EL (cell line): ENCODE data around the gene PRAC1.

ENCODE experiments used
- DNase-seq: peaks from one replicate; pipeline ENCODE4 v3.0.0-alpha.2; 2016

Gene PRAC1

DNA sequence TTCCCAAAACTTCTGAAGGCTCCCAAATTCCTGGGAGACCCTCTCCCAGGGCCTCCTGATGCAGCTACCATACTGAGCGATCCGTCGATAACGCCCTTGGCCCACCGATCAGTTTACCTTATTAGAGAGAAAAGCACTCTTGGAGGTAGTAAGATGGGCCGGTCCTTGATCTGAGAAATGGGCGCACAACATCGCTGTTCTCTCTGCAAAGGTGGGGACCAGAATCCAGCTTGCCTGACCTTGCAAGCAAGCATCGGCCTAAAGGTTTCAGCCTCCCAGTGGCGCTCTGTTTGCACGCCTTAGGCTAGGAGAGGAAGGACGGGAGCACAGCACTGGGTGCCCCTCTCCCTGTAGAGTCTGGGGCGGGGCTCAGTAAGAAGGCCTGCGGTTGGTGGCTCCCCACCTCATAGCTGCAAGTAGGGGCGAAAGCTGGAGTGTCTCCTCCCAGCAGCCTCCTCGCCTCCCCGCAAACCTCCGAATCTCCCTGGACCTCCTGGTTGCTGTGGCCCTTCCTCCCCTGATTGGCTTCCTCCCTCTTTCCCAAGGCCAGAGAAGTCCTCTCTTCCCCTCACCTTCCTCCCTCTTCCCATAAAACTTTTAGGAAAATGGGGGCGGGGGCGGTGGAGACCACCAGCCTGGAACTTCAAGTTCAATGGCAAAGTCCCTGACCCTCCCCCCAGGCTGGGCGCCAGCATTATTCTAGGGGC lies at the start of gene PRAC1:
Gene PRAC1 (minus strand): TSS at position 318 of the 707 bp plus-strand sequence. CDS start 126 bp downstream, at position 192.
- no peak for DNase-seq

DNA sequence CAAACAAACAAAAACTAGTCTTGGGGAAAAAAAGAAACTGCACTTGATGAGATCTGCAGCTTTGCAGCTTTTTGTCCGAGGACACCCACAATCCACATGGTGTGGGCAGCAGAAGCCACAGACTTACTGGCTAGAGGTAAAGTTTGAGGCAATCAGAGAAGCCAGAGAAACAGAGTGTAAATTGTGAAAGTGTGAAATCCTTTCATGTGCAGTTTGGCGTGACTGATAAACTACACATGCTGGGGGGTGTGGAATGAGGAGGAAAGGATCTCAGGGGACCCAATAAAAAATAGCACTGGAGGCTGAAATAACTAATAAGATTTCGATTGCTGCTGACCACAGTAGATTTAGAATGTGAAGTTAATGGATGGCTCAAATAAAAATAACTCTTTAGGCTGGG lies 48.6 kb upstream of the PRAC1 start:
- no peak for DNase-seq

DNA sequence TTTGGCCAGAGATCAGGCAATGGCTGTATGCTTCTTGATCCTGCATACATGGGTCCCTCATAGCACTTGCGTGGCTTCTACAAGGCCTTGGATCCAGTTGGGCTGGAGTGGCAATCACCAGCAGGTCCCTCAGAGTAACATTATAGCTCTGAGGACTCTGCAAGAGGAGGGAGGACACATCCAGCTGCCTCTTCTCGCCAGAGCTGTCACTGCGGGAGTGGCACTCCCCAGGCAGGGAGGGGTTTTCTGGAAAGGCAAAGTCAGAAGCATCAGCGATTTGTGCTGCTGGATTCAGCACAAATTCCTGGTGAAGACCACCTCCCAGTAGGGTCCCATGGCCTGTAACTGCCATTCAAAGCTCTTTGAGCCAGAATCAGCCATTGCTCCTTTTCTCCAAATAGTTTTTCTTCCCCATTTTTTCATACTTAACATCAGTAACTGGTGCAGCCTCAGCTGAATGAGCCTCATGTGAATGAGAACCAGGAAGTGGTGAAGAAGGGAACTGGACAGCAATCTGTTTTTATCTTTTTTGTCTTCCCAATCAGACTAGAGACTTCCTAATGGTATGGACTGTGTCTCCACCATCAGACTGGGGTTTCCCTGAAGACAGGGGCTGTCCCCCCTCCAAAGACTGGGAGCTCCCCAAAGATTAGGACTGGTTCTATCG lies 46.8 kb upstream of the PRAC1 start:
- DNase-seq, result no peak

DNA sequence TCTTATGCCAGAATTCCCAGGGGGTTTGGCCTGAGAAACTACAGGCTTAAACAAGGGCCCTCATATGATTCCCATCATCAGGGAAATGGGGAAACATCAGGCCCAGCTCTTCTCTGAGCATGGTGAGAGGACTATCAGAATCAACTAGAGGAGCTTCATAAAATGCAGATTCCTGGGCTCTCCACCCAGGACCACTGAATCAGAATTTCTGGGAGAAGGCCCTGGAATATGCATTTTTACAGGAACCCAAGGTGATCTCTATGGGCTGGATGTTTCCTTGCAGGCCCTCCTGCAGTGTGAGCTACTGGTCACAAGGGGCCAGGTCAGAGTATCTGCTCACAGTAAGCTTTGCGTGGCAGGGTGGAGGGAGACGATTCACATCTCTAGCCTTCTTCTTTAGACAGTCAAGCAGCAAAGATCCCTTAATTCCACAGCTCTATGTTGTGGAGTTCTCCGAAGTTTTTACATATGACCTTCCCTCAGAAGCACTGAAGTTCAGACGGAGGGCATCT lies 45.0 kb upstream of the PRAC1 start:
- no peak for DNase-seq

DNA sequence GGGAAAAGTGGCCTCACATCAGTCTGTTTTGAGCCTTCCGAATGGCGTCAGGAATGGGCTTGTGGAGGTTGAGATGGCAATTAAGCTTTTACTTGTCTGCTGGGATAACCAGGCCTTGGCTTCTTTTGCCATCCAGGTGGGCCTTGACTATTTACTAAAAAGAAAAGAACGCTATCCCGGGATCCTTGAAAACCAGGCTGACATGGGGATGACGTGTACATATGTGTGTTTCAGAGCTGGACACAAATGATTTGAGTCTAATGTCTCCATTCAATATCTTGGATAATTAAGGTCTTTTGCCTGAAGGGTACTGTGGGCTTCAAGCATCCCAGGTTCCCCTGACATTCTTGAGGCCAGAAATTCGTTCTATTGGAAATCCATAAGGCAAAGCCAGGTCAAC lies 38.8 kb upstream of the PRAC1 start:
- DNase-seq, result no peak

DNA sequence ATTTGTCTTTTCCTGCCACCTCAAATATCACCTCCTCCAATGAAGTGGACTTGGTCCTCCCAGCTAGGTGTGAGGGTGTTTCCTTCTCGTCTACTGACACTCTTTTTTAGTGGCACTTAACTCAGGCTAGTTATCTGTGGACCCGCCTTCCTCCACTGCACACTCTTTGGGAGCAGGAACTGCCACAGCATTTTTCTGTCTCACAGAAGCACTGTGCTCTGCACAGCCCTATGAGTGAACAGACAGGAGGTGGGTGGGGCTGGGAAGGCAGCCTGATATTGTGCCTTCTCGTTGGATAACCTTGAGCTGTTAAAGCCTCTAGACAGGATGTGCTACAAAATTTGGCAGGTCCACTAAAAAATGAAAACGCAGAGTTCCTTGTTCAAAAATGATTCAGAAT lies 38.1 kb upstream of the PRAC1 start:
- DNase-seq, result no peak

DNA sequence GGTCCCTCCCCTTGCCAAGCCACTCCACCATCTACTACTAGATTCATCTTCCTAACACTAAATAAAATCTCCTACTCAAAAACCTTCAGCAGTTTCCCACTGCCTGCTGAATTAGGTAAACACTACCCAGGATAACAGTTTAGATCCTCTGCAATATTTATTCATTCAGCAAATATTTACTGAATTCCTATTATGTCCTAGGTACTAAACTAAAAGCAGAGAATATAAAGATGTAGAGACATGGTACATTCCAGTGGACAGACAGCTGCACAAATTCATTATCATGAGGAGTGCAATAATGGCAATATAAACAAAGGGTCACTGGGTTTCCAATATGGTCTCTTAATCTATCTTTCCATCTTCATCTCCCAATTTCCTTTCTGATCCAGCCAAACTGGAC lies 37.0 kb upstream of the PRAC1 start:
- no peak for DNase-seq

DNA sequence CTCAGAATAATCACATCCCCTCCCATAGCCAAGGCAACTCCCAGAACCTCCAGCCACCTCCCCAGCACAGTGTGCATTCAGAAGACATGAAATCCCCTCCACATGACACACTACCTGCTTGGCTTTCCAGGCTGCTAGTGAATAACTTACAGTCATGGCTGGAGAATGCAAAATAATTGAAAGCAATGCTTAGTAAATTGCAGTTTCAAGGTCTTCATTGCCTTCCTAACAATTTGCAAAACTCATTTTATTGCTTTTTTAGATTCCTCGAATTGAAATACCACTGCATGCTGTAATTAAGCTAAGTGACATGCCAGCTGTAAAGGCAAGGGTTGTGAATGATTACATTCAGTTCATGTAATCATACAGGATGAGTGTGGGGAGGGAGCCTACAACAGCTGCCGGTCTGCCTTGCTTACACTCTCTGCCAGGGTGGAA lies 35.2 kb upstream of the PRAC1 start:
- DNase-seq, result peak; percentile 39

DNA sequence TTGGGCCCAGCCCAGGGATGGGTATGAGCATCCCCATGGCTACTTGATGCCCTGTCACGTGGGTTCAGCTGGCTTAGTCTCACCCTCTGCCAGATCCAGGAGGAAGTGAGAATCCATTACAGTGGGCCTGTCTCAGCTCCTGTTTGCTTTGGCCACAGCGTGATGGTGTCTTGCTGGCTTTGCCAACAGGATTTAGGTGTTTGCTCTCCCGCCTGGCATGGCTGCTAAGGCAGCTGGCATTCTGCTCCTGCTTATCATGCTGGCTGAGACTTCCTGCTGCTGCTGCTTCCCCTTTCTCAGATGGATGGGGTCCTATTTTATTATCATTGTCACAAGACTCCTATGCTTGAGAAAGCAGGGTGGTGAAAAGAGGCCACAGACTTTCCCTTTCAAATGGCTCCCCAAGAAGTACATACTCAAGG lies 34.5 kb upstream of the PRAC1 start:
- no peak for DNase-seq

DNA sequence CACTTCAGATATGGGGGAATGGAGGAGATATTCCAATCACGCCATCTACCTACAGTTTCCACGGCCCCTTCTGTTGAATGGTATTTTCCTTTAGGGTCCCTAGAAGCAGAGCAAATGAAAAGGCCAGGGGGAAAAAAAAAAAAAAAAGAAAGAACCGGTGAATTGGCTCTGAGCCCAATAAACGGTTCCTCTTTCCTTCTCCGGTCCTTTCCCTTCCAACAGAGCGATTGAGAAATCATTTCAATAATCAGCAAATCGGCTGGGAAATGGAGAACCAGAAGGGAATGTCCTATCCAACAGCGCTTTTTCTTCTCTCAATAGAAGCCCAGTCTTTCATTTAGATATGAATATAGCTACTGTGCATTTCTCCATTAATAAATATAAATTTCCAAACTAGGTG lies 33.0 kb upstream of the PRAC1 start:
- no peak for DNase-seq

DNA sequence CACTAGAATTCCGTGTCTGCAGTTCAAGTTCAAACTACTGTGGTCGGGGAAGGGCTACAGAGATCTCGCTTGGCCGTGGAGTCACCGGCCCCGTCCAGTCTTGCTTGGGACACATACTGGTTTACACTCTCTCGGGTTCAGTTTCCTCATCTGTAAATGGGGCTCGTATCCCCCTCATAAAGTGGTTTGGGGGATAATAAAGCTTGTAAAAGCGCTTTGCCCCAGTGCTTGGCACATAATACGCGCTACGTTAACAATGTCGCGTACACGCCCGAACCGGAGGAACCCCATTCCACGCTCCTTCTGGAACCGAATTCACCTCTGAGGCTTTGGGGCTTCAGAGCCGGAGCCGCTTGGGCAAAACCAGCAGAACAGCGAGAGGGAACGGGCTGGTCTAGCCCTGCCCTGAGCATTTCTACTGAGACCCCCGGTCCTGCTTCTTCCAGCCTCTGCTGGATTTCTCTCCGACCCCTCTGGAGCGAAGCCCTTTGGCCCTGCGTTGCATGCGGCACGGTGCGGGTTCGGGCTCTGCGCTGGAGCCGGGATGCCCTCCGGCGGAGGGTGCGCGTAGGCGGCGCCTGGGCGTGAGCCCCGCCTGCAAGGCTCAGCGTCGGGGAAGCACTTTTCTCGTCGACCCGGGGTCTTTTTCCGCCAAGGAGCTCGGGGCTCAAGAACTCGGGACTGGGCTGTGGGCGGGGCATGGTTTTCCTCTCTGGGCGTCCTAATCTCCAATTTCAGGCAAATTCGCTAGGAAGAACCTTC lies 32.4 kb upstream of the PRAC1 start:
- no peak for DNase-seq

DNA sequence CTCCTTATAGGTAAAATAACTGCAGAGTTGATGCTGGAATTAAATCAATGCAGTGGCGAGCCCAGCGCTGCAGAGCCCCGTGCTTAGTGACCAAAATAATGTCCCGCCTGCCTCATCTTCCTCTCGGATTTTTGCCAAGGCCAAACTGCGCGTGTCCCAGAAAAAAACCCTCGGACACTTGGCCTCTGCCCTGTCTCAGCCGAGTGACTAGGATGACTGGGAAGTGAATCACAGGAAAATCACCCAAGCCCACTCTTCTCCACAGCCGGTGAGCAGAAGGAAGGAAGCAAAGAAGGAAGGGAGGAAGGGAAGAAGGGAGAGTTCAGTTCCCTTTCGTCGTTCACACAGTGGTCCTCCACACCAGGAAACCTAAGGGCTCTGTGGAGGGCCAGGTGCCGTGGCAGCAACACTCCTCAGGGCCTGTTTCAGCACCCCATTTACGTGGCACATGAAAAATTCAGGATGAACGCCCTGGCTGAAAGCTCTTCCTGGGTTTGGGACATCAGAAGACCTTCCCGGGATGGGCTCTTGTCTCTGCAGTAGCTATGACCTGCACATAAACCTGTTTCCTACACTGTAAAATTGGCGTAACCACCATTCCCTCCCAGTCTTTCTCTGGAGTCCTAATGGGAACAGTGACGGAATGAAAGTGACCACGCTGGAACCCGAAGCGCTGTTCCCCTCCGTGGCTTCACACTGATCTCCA lies 31.6 kb upstream of the PRAC1 start:
- DNase-seq, result peak; percentile 66

DNA sequence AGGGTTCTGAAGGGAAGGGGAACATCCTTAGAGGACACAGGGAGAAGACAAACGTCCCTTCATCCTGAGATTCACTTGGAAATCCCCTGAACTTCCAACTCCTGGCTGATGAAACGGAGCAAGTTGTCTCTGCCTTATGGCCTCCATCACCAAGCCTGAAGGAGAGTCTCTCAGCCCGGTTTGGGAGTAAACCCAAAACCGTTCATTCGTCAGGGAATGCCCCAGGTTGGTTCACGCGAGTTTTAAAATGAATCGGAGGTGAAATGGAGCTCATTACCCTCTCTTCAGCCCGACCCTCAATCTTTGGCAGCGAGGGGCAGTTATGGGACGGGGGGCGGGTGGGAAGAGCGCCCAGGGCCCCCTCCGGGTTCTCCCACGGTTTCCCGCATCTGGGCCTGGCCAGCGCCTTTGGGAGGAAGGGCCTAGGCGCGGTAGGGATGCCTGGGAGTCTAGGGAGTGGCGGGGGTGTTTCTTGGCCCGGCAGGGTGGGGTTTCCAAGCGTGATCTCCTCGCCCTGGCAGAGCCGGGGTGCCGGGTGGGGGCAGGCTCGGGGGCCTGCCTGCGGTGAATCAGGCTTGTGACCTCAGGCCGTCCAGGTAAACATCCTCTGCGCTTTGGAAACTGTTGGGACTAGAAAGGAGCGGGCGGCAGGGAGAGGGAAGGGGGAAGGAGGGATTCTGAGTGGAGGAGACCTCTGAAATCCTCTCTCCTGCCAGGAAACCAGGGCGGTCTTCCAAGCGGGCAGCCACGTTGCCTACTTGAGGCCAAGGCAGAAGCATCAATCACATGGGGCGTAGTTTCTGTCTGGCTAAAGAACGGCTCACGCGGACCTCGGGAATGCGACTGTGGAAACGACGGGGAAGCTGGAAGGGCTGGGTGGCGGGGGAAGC lies 30.3 kb upstream of the PRAC1 start:
- no peak for DNase-seq

DNA sequence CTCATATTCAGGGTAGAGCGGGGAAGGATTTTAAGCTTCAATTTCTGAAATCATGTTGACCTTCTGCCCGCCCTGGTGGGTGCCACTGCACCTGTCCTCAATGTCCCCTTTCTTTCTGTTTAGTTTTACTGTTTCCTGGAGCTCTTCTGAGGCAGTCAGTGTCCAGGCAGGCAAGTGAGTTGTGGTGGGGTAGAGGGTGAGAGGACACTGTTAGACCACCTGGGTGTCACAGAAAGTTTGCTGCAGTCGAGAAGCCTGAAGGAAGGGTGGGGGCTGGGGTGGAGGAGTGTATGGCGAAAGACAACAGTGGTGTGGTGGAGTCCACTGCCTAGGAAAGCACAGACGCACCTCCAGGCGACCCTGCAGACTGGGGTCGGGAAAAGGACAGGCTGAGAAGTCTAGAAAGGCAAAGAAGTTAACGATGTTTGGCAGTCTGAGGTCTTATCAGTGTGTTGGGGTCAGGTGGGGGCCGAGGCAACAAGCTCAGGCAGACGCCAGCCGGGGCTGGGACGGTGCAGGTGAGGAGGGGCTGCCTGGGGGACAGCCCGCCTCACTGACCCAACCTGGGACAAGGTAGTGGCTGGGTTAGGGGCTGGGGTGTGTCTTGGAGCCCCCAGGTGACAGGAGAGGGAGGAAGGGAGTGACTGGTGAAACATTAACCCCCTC lies 29.5 kb upstream of the PRAC1 start:
- no peak for DNase-seq

DNA sequence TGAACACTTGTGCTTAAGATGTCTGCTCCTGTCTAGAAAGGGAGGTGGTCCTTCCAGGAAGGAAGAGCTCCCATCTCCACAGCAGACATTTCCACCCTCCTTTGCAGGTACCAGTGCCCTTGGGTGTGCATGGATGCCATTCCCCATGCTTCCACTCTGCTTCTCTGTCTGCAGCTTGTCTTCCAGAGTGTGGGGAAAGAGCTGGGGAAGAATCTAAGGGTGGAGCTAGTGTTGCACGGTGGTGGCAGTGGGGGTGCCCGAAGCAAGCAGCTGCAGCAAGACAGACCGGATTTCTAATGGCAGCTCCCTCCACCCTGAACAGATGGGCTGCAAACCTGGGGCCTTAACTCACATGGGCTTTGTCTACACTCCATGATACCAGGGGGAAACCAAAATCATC lies 28.9 kb upstream of the PRAC1 start:
- no peak for DNase-seq

DNA sequence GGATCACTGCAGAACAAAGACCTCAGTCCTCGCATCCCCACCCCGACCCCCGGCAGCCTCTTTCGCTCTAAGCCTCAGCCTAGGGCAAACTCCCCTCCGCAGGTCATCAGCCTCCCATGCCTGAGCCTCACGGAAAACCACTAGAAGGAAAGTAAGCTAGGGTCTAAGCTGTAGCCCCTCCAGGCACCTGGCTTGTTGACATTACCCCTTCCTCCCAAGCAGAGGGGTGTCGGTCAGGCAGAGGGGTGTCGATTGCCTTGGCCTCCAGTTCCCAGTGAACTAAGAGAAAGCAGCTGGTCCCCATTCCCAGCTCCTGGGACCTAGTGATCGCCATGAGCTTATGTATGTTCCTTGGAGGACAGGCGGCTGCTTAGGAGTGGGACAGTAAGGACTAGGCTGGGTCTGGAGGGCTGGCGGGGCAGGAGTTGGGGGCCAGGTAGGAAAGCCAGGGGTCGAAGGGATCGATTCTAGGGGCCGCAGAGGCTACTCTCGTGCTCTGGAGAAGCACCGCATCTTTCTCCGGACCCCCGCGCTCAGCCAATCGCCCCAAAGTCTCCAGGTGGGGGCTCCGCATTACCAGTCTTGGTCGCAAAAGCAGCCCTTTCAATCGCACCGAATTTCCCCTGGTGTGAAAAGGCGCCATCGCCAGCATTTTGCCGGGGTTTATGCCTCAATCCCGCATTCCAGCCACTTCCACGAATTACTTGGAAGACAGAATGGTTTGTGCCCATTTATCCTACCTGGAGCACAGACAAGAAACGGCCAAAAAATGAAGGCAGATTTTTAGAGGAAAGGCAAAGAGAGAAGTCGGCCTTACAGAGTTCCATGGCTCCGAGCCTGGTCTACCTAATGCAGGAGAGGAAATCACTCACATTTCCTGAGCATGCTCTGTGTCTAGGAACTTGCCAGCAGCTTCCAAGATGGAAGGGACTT lies 27.6 kb upstream of the PRAC1 start:
- DNase-seq, result no peak

DNA sequence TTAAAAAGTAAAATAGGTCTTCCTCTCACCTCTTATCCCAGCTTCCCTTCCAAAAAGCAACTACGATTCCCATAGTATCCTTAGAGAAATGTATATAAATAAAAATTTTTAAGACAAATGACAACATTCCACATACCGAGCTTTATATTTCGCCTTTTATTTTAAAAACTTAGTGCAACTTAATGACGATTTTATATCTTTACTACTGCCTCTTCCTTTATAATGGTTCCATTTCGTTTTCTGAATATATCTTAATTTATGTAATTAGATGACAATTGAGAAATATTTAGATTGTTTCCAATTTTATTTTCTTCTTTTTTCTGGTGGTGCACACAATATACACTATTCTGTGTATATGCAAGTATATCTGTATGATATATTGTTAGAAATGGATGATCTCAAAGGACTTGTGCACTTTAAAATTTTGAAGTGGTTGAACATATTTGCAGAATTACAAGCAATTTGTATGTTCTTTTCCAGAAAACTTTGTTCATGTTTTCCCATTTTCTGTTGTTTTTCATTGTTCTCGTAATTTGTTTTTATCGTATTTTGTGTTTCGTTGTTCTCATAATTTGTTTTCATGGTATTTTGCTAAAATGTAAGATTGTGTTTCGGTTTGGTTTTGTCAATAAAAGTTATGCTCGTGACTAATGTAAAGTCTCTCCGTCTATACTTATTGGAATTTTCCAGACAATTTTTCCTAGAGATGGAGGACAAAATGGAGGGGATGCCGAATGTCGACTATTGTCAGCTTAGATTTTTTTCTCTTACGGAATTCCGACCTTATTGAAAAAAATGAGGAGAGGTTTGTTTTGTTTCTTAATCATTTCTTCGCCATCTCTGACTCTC lies 26.6 kb upstream of the PRAC1 start:
- DNase-seq, result no peak

DNA sequence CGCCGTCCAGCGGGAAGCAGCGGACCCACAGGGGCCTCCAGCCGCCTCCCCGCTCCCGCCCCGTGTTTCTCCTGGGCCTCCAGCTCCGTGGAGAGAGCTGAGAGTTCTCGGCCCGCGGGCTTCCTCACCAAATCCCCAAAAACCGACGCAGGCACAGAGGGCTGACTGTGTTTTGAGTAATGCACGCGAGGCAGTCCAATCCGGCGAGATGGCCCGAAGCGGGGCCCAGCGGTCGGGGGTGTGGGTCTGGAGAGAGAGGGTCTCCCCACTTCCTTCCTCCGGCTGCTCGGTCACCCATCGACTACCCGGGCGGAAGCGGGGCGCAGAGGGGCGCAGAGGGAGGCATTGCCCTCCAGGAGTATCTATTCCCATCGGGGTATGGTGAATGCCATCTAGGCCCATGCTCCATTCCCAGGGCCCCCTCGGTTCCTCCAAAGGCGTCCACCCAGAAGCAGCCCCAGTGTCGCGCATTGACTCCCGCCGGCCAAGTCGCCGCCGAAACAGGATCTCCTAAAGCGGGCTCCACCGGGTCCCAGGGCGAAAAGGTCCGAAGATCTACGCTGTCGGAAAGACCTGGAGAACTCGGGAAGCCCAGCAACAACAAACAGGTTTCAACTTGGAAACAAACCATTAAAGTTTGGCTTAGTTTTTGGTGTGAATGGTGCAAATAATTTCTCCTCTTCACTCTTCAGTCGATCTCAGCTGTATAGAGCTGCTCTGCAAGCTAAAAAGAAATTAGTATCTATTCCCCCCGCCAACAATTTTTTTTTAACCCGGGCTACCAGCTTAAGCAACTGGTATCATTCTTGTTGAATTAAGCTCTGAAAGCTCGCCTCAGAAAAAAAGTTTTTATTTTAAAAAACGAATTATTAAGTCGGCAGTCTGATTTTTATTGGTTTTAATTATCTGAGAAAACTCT lies 25.4 kb upstream of the PRAC1 start:
- no peak for DNase-seq
